Measurements from ENCODE around the gene KCNC1.

The KCNC1 gene

GRCh38 chr11:17734418-17734911 is at the start of gene KCNC1:
TSS of gene KCNC1 (plus strand) at chr11:17734781. CDS start at chr11:17736003, 1,222 bp downstream.
- no peak for DNase-seq (ENCODE audit: low read depth in 3 of 3)

- DNase-seq (ENCODE audit: low read depth in 3 of 3) = no peak
Observed at GRCh38 chr11:17686231-17686980, 48.2 kb upstream of the KCNC1 start.

DNA sequence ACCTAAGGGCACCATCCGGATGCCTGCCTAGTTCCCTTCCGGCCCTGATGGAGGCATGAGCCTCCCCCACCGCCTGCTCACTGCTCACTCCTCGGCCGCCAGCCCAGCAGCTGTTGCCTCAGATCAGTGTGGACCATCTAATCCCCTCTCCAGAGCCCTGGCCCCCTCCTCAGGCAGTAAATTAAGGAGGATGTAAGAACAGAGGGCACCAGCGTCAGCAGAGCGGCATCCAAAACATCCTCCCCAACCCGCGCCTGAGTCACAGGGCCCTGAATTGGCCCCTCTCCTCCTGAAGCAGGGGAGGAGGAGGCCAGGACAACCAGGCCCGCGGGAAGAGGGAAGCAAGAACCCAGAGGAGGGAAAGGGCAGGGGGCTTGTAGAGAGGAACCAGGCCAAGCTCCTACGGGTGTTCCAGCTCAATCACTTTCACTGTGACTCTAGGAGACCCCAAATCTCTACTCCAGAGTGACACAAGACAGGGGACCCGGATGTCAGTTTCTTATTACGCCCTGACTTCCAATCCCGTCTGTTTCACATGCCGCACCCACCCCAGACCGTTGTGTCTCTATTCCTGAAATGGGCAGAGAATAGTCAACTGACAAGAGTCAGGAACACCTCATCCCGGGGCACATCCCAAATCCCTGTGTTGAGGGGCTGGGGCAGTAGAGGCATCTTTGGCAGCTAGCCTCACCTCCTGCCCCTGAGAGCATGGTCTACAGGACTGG is 46.5 kb upstream of the KCNC1 start:
- DNase-seq (ENCODE audit: low read depth in 3 of 3) = no peak

GRCh38 chr11:17691550-17691949 is 43.0 kb upstream of the KCNC1 start:
- no peak for DNase-seq (ENCODE audit: low read depth in 3 of 3)

DNA sequence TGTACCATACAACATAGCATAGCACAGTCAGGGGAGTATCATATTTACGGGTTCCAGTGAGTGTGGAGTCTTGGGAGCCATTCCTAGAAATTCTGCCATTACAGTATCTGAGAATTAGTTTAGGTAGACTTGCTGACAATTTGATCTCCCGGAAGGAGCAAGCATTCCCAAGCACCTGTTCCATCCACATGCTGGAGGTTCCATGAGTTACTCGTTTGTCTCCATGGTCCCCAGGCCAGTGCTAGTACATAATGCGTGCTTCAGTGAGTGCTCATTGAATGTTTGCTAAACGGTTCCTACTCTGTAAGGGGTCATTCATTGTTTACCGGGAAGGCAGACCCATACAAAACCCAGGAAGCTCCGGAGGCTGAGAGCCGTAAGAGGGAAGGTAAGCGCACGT is 42.6 kb upstream of the KCNC1 start:
- no peak for DNase-seq (ENCODE audit: low read depth in 3 of 3)

DNA sequence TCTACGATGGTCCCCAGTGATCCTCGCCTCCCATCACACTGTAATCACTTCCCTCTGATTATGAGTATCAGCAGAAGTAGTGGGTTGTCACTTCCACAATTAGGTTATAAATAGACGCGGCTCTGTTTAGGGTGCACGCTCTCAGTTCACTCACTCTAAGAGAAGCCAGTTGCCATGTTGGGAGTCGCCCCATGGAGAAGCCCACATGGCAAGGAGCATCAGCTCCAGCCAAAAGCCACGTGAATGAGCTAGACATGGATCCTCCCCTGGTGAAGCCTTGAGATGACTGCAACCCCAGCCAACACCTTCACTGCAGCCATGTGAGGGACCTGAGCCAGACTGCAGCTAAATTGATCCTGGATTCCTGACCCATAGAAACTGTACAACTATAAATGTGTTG is 41.6 kb upstream of the KCNC1 start:
- DNase-seq (ENCODE audit: low read depth in 3 of 3) = no peak

- no peak for DNase-seq (ENCODE audit: low read depth in 3 of 3)
Observed at GRCh38 chr11:17693531-17693930, 41.0 kb upstream of the KCNC1 start.

DNA sequence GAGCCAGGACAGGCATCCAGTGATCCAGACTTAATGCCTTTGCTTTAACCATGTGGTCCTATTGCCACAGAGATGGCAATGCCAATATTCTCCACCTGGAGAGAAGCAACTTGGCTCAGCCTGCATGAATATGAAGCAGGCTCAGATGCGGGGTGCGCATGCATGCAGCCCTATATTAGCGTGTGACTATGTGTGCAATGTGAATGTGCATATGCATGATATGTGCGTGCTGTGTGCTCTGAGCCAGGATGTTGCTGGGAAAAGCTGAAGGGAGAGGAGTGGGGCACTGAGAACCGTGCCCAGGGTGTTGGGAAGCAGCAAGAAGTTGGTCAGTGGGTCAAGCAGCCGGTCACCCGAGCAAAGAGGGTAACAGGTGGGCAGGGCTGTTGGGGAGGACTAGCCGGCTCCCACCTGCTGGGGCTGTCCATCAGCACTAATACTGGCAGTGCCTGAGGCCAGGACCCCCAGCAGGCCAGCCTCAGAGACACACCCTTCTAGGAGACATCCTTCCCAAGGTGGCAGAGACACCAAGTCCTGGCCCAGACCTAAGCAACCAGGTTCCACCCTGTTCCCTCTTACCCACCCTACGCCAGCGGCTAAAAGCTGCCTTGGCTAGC is 40.0 kb upstream of the KCNC1 start:
- no peak for DNase-seq (ENCODE audit: low read depth in 3 of 3)

- no peak for DNase-seq (ENCODE audit: low read depth in 3 of 3)
Observed at GRCh38 chr11:17695454-17696441, 38.8 kb upstream of the KCNC1 start.

DNA sequence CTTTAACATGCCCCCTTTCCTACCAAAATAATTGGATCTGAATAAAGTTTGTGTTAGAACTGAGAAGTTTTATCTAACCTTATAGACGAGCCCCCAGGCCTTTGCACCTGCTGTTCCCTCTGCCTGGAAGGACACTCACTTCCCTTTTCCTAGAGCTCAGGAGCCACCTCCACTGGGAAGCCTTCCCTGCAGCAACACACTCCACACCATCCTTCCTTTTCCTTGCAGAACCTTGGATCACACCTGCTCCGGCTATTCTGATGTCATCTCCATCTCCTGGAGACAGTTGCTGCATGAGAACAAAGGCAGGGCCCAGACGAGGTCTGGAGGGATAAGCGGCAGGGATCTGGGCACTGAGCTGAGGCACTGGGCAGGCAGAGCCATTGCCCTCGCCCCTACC is 37.8 kb upstream of the KCNC1 start:
- no peak for DNase-seq (ENCODE audit: low read depth in 3 of 3)

DNA sequence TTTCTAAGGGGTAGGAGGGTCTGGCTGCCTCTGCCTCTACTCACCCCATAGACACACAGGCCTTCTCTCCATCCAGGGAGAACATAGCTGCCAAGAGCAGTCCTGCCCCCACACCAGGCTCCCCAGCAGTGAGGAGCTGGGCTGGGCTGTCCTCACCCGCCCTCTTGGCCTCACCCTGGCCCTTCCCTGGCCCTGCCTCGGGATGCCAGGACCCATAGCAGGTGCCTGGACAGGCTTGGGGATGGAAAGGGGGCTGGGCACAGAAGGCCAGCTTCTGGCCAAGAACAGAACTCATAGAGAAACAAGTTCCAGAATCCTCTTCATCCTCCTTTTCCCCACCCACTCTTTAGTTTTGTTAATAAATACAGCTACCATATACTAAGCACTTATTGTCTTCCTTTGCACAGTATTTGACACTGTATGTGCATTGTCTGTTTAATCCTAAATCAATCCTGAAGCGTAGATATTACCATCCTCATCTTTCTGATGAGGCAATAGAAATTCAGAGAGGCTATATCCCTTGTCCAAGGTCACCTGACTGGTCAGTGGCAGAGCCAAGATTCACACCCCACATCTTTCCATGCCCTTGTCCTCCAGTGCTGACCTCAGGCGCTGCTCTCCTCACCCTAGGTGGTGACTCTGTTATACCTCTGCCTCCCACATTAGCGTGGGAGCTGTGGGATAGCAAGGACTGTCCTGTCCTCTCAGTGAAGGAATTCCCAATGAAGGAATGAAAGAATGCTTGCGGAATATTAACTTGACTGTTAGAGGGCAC is 37.2 kb upstream of the KCNC1 start:
- DNase-seq (ENCODE audit: low read depth in 3 of 3) = no peak

- no peak for DNase-seq (ENCODE audit: low read depth in 3 of 3)
Observed at GRCh38 chr11:17699147-17700114, 35.1 kb upstream of the KCNC1 start.

GRCh38 chr11:17700991-17701390 is 33.6 kb upstream of the KCNC1 start:
- no peak for DNase-seq (ENCODE audit: low read depth in 3 of 3)

GRCh38 chr11:17702876-17703275 is 31.7 kb upstream of the KCNC1 start:
- DNase-seq (ENCODE audit: low read depth in 3 of 3) = no peak

GRCh38 chr11:17703951-17704350 is 30.6 kb upstream of the KCNC1 start:
- no peak for DNase-seq (ENCODE audit: low read depth in 3 of 3)

DNA sequence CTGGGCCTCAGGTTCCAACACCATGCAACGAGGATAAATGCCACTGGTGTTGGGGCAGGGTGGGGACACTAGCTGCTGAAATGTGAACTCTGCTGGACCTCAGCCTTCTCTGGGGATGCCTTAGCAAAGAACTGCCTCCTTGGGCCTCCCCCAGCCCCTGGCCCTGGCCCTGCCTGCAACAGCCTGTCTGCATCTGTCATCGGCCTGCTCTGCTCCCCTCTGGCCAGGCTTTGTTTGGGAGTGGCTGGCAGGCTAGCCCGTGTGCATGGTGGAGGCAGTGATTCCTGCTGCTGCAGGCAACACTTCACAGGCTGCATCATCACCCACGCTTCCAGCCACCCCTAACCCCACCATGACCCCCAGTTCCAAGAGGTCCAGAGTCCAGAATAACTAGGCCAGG is 26.8 kb upstream of the KCNC1 start:
- no peak for DNase-seq (ENCODE audit: low read depth in 3 of 3)

- no peak for DNase-seq (ENCODE audit: low read depth in 3 of 3)
Observed at GRCh38 chr11:17711836-17712235, 22.7 kb upstream of the KCNC1 start.

GRCh38 chr11:17713851-17714250 is 20.7 kb upstream of the KCNC1 start:
- no peak for DNase-seq (ENCODE audit: low read depth in 3 of 3)

GRCh38 chr11:17714356-17714854 is 20.2 kb upstream of the KCNC1 start:
- DNase-seq (ENCODE audit: low read depth in 3 of 3) = no peak
